ENCODE results near the gene BEST4.

The BEST4 gene

DNA sequence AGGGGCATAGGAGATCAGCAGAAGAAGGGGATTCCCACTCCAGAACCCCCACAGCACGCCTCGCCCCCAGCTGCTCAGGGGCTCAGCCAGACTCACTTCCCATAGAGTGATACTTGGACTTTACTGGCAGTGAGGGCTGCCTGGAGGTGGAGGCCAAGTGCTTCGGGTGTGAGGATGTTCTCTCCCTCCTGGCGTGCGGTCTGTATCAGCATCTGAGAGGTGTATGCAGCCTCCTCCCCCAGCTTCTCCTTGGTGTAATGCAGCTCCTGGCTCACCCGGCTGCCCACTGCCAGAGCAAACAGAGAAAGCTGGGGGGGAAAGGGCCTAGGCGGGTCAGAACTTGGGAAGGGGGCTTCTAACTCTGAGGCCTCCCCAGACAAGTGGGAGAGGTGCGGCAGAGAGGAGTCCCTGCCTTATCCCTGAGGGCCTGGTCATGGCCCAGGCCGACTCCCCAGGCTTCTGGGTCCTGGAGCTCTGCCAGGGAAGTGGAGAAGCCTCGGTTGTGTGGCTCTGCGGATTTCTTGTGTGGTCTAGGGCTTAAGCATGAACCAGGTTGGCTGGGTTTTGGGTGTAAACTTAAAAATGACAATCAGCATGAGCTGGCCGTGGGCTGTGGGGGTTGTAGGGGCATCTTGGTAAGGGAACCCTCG lies 44.2 kb upstream of the BEST4 start:
- Histone ChIP-seq H2AK5ac (ENCODE audit: low read depth, low read length) (peak overlapping the region; percentile 1), H3K23ac (ENCODE audit: low read depth, low read length, poor library complexity) (peak overlapping the region; percentile 3), H3K27me3 (ENCODE audit: control insufficient read depth in 3 of 3, insufficient read depth in 3 of 3, low read depth in 1 of 3, low read length in 3 of 3) (no peaks in the 10 kb centered on the region), H2AFZ (ENCODE audit: low read length) (no peak overlapping the region), H3K4me3 (ENCODE audit: low read length in 2 of 2) (no peak overlapping the region), H3K79me1 (ENCODE audit: low read depth, low read length) (no peaks in the 10 kb centered on the region), H3K4me2 (ENCODE audit: insufficient read depth, low read length, poor library complexity, severe bottlenecking) (no peak overlapping the region), H2BK15ac (ENCODE audit: low read length) (peak overlapping the region; percentile 8), H2BK120ac (ENCODE audit: low read depth, low read length) (no peak overlapping the region), H3K27ac (replicated peaks; ENCODE audit: low read length) (no peak overlapping the region), H3K9ac (ENCODE audit: low read depth, low read length, poor library complexity) (no peak overlapping the region), H4K91ac (ENCODE audit: low read depth, low read length, poor library complexity) (no peak overlapping the region), H2BK5ac (ENCODE audit: low read length) (no peak overlapping the region), H3K18ac (ENCODE audit: low read length) (peak overlapping the region; percentile 23), H3K4me1 (ENCODE audit: control insufficient read depth in 2 of 2, insufficient read depth in 1 of 2, low read depth in 1 of 2, low read length in 2 of 2) (peaks cover 0 to 3% of the 10 kb centered on the region in 2 donors), H3K14ac (ENCODE audit: low read length) (no peak overlapping the region), H2BK12ac (ENCODE audit: low read length) (no peak overlapping the region), H3K9me3 (replicated peaks in 1 of 2; ENCODE audit: control insufficient read depth in 2 of 2, insufficient read depth in 1 of 2, low read depth in 1 of 2, low read length in 2 of 2) (peaks cover 0 to 11% of the 10 kb centered on the region in 2 donors), H3K36me3 (replicated peaks in 1 of 2; ENCODE audit: control insufficient read depth in 2 of 2, insufficient read depth in 2 of 2, low read length in 2 of 2) (no peaks in the 10 kb centered on the region), H3K4ac (ENCODE audit: low read length) (no peak overlapping the region), H4K8ac (ENCODE audit: low read depth, low read length) (no peak overlapping the region)
- no CpG with 5 or more reads among the region's 13 CpGs for WGBS, 2 donors (ENCODE audit: extremely low coverage in 2 of 2, insufficient read length in 2 of 2, insufficient replicate concordance in 1 of 2)
- DNase-seq (ENCODE audit: low spot score), result no peak

DNA sequence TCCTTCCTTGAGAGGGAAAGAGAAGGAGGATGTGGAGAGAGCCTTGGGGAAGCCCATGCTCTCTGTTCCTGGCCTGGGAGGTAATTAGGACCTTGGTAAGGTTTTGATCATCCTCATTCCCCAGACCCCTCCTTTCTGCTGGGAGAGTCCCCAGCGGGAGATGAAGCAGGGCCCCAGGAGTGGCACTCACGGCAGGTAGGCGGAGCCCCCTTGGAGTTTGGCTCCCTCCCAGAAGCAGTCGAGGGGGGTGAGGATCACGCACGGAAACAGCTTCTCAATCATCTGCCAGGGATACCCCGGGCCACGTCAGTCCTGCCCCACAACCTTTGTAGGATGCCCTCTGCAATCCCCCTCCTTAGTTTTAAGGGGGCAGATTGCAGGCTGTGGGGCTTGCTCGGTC lies 43.5 kb upstream of the BEST4 start:
- no peak for DNase-seq (ENCODE audit: low spot score)

DNA sequence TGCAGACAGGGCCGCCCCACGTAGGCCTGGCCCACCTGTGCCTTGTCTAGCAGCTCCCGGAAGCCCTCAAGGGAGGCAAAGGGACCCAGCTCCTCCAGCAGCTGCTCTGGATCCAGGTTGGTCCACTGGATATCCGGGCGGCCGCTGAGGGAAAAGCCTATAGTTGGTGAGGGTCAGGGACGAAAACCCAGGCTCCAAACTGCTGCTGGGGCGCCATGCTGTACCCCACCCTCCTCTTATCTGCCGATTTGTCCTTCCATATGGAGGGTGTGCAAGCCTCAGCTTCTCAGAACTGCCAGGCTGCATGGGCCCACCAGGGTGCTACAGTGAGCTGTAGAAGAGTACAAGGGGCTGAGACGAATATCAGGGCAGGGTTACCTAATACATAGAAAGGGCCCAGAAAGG lies 42.9 kb upstream of the BEST4 start:
- no peak overlapping the region for H3K4me2 ChIP-seq (ENCODE audit: insufficient read depth, low read length, poor library complexity, severe bottlenecking)
- no peak overlapping the region for H3K4ac ChIP-seq (ENCODE audit: low read length)
- H3K14ac ChIP-seq (ENCODE audit: low read length), result no peak overlapping the region
- no peak overlapping the region for H3K4me3 ChIP-seq (ENCODE audit: low read length in 2 of 2)
- H2BK120ac ChIP-seq (ENCODE audit: low read depth, low read length), result no peak overlapping the region
- H2BK12ac ChIP-seq (ENCODE audit: low read length), result peak overlapping the region; percentile 69
- H3K36me3 ChIP-seq (replicated peaks in 1 of 2; ENCODE audit: control insufficient read depth in 2 of 2, insufficient read depth in 2 of 2, low read length in 2 of 2), result no peaks in the 10 kb centered on the region
- no peak overlapping the region for H3K27ac ChIP-seq (replicated peaks; ENCODE audit: low read length)
- no peak overlapping the region for H4K91ac ChIP-seq (ENCODE audit: low read depth, low read length, poor library complexity)
- no peak overlapping the region for H4K8ac ChIP-seq (ENCODE audit: low read depth, low read length)
- no peaks in the 10 kb centered on the region for H3K27me3 ChIP-seq (ENCODE audit: control insufficient read depth in 3 of 3, insufficient read depth in 3 of 3, low read depth in 1 of 3, low read length in 3 of 3)
- H2AFZ ChIP-seq (ENCODE audit: low read length), result no peak overlapping the region
- peaks cover 0 to 11% of the 10 kb centered on the region in 2 donors for H3K9me3 ChIP-seq (replicated peaks in 1 of 2; ENCODE audit: control insufficient read depth in 2 of 2, insufficient read depth in 1 of 2, low read depth in 1 of 2, low read length in 2 of 2)
- no peak overlapping the region for H3K18ac ChIP-seq (ENCODE audit: low read length)
- H2BK15ac ChIP-seq (ENCODE audit: low read length), result no peak overlapping the region
- H3K23ac ChIP-seq (ENCODE audit: low read depth, low read length, poor library complexity), result peak overlapping the region; percentile 46
- peaks cover 0 to 3% of the 10 kb centered on the region in 2 donors for H3K4me1 ChIP-seq (ENCODE audit: control insufficient read depth in 2 of 2, insufficient read depth in 1 of 2, low read depth in 1 of 2, low read length in 2 of 2)
- DNase-seq (ENCODE audit: low spot score), result no peak
- no CpG with 5 or more reads among the region's 10 CpGs for WGBS, 2 donors (ENCODE audit: extremely low coverage in 2 of 2, insufficient read length in 2 of 2, insufficient replicate concordance in 1 of 2)
- peak overlapping the region; percentile 38 for H3K9ac ChIP-seq (ENCODE audit: low read depth, low read length, poor library complexity)
- H2BK5ac ChIP-seq (ENCODE audit: low read length), result no peak overlapping the region
- no peaks in the 10 kb centered on the region for H3K79me1 ChIP-seq (ENCODE audit: low read depth, low read length)
- H2AK5ac ChIP-seq (ENCODE audit: low read depth, low read length), result peak overlapping the region; percentile 85

More for the DNA sequence above, 43.5 kb upstream of the BEST4 start:
- peak overlapping the region; percentile 11 for H3K14ac ChIP-seq (ENCODE audit: low read length)
- H3K9me3 ChIP-seq (replicated peaks in 1 of 2; ENCODE audit: control insufficient read depth in 2 of 2, insufficient read depth in 1 of 2, low read depth in 1 of 2, low read length in 2 of 2), result peaks cover 0 to 11% of the 10 kb centered on the region in 2 donors
- H2BK5ac ChIP-seq (ENCODE audit: low read length), result no peak overlapping the region
- H3K23ac ChIP-seq (ENCODE audit: low read depth, low read length, poor library complexity), result no peak overlapping the region
- H2BK15ac ChIP-seq (ENCODE audit: low read length), result peak overlapping the region; percentile 8
- no peak overlapping the region for H4K8ac ChIP-seq (ENCODE audit: low read depth, low read length)
- H3K4me2 ChIP-seq (ENCODE audit: insufficient read depth, low read length, poor library complexity, severe bottlenecking), result no peak overlapping the region
- H2AK5ac ChIP-seq (ENCODE audit: low read depth, low read length), result no peak overlapping the region
- H3K4me3 ChIP-seq (ENCODE audit: low read length in 2 of 2), result no peak overlapping the region
- H2BK12ac ChIP-seq (ENCODE audit: low read length), result no peak overlapping the region
- H3K4ac ChIP-seq (ENCODE audit: low read length), result no peak overlapping the region
- H3K27ac ChIP-seq (replicated peaks; ENCODE audit: low read length), result no peak overlapping the region
- H3K36me3 ChIP-seq (replicated peaks in 1 of 2; ENCODE audit: control insufficient read depth in 2 of 2, insufficient read depth in 2 of 2, low read length in 2 of 2), result no peaks in the 10 kb centered on the region
- no peak overlapping the region for H2AFZ ChIP-seq (ENCODE audit: low read length)
- no CpG with 5 or more reads among the region's 9 CpGs for WGBS, 2 donors (ENCODE audit: extremely low coverage in 2 of 2, insufficient read length in 2 of 2, insufficient replicate concordance in 1 of 2)
- H3K18ac ChIP-seq (ENCODE audit: low read length), result peak overlapping the region; percentile 42
- no peak overlapping the region for H4K91ac ChIP-seq (ENCODE audit: low read depth, low read length, poor library complexity)
- no peaks in the 10 kb centered on the region for H3K27me3 ChIP-seq (ENCODE audit: control insufficient read depth in 3 of 3, insufficient read depth in 3 of 3, low read depth in 1 of 3, low read length in 3 of 3)
- H3K79me1 ChIP-seq (ENCODE audit: low read depth, low read length), result no peaks in the 10 kb centered on the region
- no peak overlapping the region for H3K9ac ChIP-seq (ENCODE audit: low read depth, low read length, poor library complexity)
- H2BK120ac ChIP-seq (ENCODE audit: low read depth, low read length), result no peak overlapping the region
- H3K4me1 ChIP-seq (ENCODE audit: control insufficient read depth in 2 of 2, insufficient read depth in 1 of 2, low read depth in 1 of 2, low read length in 2 of 2), result peaks cover 0 to 3% of the 10 kb centered on the region in 2 donors

DNA sequence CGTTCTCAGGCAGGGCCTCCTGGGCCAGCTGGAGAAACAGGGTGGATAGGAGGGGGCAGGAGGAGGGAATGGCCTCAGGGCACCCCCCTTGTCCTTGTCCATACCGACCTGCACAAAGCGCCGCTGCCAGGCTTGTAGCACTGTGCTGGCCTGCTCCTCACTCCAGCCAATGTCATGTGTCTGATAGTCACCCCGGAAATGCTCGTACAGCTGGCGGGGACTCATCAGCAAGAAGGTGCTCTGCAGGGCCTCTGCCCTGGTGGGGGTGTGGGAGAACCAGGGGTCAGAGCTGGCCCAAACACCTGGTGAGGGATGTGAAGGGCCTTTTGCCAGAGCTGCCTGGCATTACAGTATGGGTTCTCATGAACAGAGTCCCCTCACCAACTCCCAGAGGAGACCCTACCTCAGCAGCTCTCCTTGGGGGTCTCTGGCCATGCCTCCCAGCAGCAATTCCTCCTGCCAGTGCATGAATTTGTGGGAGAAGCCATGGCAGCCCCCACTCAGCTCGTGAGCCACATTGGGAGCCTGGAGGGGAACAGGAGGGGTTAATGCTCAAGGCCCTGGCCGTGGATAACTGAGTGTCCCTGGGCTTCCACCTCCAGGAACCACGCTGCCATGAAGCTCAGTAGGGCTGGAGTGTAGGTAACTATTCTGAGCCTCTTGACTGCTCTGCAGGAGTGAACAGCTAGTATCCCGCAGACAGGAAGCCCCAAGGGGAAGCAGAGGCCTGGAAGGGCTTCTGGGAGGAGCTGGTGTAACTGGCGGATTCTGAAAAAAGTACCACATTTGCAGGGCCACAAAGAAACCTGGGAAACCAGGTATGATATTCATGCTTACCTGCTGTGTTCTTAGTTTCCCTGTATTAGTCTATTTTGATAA lies 41.8 kb upstream of the BEST4 start:
- Histone ChIP-seq H3K18ac (ENCODE audit: low read length) (peak overlapping the region; percentile 21), H3K9me3 (replicated peaks in 1 of 2; ENCODE audit: control insufficient read depth in 2 of 2, insufficient read depth in 1 of 2, low read depth in 1 of 2, low read length in 2 of 2) (peaks cover 0 to 11% of the 10 kb centered on the region in 2 donors), H3K27me3 (ENCODE audit: control insufficient read depth in 3 of 3, insufficient read depth in 3 of 3, low read depth in 1 of 3, low read length in 3 of 3) (no peaks in the 10 kb centered on the region), H2AK5ac (ENCODE audit: low read depth, low read length) (peak overlapping the region; percentile 24), H2BK5ac (ENCODE audit: low read length) (peak overlapping the region; percentile 29), H4K8ac (ENCODE audit: low read depth, low read length) (no peak overlapping the region), H2AFZ (ENCODE audit: low read length) (no peak overlapping the region), H3K23ac (ENCODE audit: low read depth, low read length, poor library complexity) (no peak overlapping the region), H3K14ac (ENCODE audit: low read length) (peak overlapping the region; percentile 14), H2BK15ac (ENCODE audit: low read length) (peak overlapping the region; percentile 45), H3K4me3 (ENCODE audit: low read length in 2 of 2) (no peak overlapping the region), H3K9ac (ENCODE audit: low read depth, low read length, poor library complexity) (no peak overlapping the region), H3K36me3 (replicated peaks in 1 of 2; ENCODE audit: control insufficient read depth in 2 of 2, insufficient read depth in 2 of 2, low read length in 2 of 2) (no peaks in the 10 kb centered on the region), H3K4me2 (ENCODE audit: insufficient read depth, low read length, poor library complexity, severe bottlenecking) (no peak overlapping the region), H2BK12ac (ENCODE audit: low read length) (no peak overlapping the region), H3K4ac (ENCODE audit: low read length) (no peak overlapping the region), H3K4me1 (ENCODE audit: control insufficient read depth in 2 of 2, insufficient read depth in 1 of 2, low read depth in 1 of 2, low read length in 2 of 2) (peaks cover 0 to 3% of the 10 kb centered on the region in 2 donors), H3K79me1 (ENCODE audit: low read depth, low read length) (no peaks in the 10 kb centered on the region), H4K91ac (ENCODE audit: low read depth, low read length, poor library complexity) (no peak overlapping the region), H2BK120ac (ENCODE audit: low read depth, low read length) (peak overlapping the region; percentile 9), H3K27ac (replicated peaks; ENCODE audit: low read length) (no peak overlapping the region)
- no CpG with 5 or more reads among the region's 12 CpGs for WGBS, 2 donors (ENCODE audit: extremely low coverage in 2 of 2, insufficient read length in 2 of 2, insufficient replicate concordance in 1 of 2)
- no peak for DNase-seq (ENCODE audit: low spot score)

All from neuronal stem cell (in vitro differentiated cells).